ENCODE data around the gene QRICH2.
"Not testable (repeated sequence)": the region's sequence is repeated elsewhere in the genome, so short reads cannot be mapped to it uniquely, and the experiment has no call there.

The QRICH2 gene

GRCh38 chr17:76252040-76252954 is 55.8 kb downstream of the QRICH2 start:
- DNase-seq (ENCODE audit: low read depth in 2 of 3, low spot score in 2 of 3), result no peak

DNA sequence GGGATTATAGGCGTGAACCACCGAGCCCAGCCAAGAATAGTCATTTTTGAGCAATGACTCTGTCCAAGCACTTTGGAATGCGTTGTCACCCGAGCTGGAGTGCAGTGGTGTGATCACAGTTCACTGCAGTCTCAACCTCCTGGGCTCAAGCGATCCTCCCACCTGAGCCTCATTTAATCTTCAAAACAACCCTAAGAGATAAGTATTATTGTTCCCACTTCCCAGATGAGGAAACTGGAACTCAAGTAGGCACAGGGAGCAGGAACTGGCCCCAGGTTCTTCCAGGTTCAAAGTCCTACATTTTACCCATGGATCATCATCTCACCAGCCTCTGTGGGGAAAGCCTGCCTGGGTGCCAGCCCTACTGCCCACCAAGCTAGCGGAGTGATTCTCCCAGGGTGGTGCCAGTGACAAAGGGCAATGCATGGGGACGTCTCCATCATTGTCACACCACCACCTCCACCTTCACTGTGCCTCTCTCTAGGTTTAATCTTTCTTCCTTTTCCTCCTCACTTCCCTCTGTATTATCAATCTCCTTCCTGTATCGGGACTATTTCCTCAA is 56.5 kb downstream of the QRICH2 start:
- DNase-seq (ENCODE audit: low read depth in 2 of 3, low spot score in 2 of 3), result no peak

DNA sequence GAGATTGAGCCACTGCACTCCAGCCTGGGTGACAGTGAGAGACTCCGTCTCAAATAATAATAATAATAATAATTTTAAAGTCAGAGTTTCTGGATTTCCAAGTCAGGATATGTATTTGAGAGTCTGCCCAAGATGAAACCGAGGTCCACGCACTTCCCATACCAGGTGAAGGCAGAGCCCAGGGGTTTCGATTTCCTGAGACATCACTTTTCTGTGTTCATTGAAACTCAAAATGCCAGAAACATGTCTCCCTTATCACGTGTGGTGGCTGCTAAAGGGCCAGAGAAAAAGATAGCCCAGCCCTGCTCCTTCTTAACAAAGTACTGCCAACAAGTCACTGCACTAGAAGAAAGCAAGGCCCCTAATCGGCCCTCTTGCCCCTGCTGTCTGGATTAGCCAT is 57.9 kb downstream of the QRICH2 start:
- no peak for DNase-seq (ENCODE audit: low read depth in 2 of 3, low spot score in 2 of 3)

GRCh38 chr17:76248013-76248782 is 59.9 kb downstream of the QRICH2 start:
- no peak for DNase-seq (ENCODE audit: low read depth in 2 of 3, low spot score in 2 of 3)

- no peak for DNase-seq (ENCODE audit: low read depth in 2 of 3, low spot score in 2 of 3)
Observed at GRCh38 chr17:76247304-76247703, 60.8 kb downstream of the QRICH2 start.

DNA sequence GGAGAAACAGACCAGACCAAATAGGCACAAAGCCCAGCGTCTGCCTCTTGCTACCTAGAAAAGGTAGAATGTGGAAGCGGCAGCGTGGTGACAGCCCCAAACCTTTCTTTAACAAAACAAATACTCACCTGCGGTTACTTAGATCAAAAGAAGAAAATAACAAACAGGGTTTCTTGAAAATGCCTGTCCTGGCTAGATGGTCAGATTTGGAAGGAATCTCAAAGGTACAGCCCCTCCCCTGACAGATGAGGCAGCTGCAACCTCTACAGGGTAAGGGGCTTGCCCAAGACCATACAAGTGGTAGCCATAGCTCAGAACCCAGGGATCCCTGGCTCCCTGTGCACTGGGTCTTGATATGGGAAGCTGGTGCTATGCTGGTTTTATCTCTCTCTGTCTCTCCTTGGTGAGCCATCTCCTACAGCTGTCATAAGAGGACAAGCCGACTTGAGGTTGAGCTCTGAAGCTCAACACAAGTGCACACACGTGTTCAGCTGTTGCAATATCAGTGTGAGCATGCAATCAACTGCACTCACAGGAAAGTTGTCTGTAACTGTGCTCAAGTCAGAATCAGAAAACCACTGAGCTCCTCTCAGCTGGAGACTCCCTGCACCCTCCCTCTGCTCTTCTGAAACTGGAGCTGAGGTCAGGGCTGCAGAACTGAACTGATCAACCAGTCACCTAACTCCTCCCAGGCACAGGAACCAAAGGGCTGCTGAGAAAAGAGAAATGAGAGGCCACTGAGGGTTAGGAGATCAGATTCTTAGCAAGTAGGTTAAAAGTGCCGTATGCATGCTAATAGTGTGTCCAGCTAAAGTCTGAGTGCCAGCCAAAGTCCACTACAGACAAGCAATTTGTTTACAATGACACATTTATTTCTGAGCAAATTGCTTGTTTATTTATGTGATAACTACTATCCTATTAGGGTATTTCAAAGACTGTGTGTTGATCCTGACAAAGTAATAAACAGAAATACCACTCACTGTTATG is 61.7 kb downstream of the QRICH2 start:
- no peak for DNase-seq (ENCODE audit: low read depth in 2 of 3, low spot score in 2 of 3)

GRCh38 chr17:76244721-76245120 is 63.4 kb downstream of the QRICH2 start:
- DNase-seq (ENCODE audit: low read depth in 2 of 3, low spot score in 2 of 3), result not testable (repeated sequence)

- DNase-seq (ENCODE audit: low read depth in 2 of 3, low spot score in 2 of 3), result no peak
Observed at GRCh38 chr17:76243826-76244679, 64.0 kb downstream of the QRICH2 start.

GRCh38 chr17:76241691-76242255 is 66.3 kb downstream of the QRICH2 start:
- DNase-seq (ENCODE audit: low read depth in 2 of 3, low spot score in 2 of 3), result no peak

DNA sequence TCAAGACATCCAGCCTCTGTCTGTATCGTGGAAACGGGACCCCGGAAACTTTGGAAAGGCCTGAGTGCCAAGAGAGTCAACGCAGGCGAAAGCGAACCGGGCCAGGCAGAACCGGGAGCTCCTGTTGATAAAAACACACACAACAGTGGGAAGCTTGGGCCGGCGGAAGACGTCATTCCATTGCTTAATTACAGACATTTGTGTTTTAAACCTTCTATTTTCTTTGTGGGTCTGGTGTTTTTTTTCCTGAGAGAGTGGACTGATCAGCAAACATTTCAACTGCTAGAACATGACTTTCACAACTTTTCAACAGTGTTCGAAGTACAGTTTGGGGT is 66.9 kb downstream of the QRICH2 start:
- no peak for DNase-seq (ENCODE audit: low read depth in 2 of 3, low spot score in 2 of 3)

- no peak for DNase-seq (ENCODE audit: low read depth in 2 of 3, low spot score in 2 of 3)
Observed at GRCh38 chr17:76240461-76241203, 67.4 kb downstream of the QRICH2 start, which contains the start of gene RNF157. Gene RNF157, minus strand, starts transcription at chr17:76240493. Its CDS starts 253 bp downstream, at chr17:76240240.

DNA sequence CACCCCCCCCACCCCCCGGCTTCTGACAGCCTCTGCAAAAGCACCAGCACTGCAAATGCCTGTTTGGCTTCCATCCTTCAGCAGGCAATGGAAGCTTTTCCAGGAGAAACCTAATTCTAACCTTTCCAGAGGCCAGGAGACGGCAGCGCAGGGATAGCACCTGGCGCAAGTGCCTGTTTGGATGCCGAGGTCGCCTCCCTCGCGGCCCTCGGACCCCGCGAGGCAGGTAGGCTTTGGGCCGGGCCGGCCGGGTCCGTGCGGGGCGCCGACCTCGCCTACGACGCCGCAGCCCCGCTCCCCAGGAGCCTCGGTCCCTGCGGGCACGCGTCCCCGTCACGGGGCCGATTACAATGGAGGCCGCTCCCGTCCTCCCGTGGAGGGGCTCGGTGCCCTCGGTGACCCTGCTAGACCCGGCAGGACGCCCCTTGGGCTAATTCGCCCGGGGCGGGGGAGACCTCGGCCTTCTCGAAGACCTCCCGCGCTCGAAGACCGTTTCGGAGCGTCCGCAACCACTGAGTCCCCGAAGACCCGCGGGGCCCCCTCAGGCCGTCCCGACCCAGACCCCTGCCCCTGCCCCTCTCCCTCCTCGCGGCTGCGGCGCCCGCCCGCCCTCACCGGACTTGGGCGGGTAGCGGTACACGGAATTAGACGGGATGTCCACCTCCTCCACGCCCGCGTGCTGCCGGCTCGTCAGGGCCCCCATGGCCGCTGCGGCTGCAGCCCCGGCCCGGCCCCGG is 68.4 kb downstream of the QRICH2 start:
- no peak for DNase-seq (ENCODE audit: low read depth in 2 of 3, low spot score in 2 of 3)

- DNase-seq (ENCODE audit: low read depth in 2 of 3, low spot score in 2 of 3), result no peak
Observed at GRCh38 chr17:76238847-76239537, 69.1 kb downstream of the QRICH2 start.

DNA sequence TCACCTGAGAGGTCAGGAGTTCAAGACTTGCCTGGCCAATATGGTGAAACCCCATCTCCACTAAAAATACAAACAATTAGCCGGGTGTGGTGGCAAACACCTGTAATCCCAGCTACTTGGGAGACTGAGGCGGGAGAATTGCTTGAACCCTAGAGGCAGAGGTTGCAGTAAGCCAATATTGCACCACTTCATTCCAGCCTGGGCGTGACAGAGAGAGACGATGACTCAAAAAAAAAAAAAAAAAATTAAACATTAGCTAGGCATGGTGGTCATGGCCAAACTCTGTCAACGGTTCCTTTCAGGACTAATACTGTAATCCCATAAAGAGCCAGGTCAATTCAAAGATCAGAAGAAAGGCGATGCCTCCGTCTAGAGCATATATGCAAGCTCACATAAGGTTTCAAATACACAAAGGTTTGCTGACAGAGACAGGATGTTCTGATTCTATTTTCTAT is 70.2 kb downstream of the QRICH2 start:
- no peak for DNase-seq (ENCODE audit: low read depth in 2 of 3, low spot score in 2 of 3)

- no peak for DNase-seq (ENCODE audit: low read depth in 2 of 3, low spot score in 2 of 3)
Observed at GRCh38 chr17:76236603-76237002, 71.5 kb downstream of the QRICH2 start.

- DNase-seq (ENCODE audit: low read depth in 2 of 3, low spot score in 2 of 3), result no peak
Observed at GRCh38 chr17:76235883-76236282, 72.2 kb downstream of the QRICH2 start.

- no peak for DNase-seq (ENCODE audit: low read depth in 2 of 3, low spot score in 2 of 3)
Observed at GRCh38 chr17:76234354-76234679, 73.8 kb downstream of the QRICH2 start.

All from activated CD8-positive, alpha-beta memory T cell treated with anti-CD3 and anti-CD28 coated beads for 48 hours (primary cell).